LNCAP (cell line): ENCODE results near the gene MMP10.

Source experiments
- CTCF ChIP-seq: fragments of 450-650 bp; IDR thresholded peaks from 2 replicates; pipeline ENCODE4 v1.5.1; 2017; ENCODE audit warnings: mild to moderate bottlenecking

The MMP10 gene

GRCh38 chr11:102809971-102810370 is 29.5 kb upstream of the MMP10 start:
- no peak for TF ChIP-seq CTCF

GRCh38 chr11:102807921-102808320 is 27.5 kb upstream of the MMP10 start:
- peak; percentile 21; the same call in 1 of the 2 replicates for TF ChIP-seq CTCF

GRCh38 chr11:102806296-102806695 is 25.9 kb upstream of the MMP10 start:
- TF ChIP-seq CTCF: no peak

- TF ChIP-seq CTCF: no peak
Observed at GRCh38 chr11:102802341-102802740, 21.9 kb upstream of the MMP10 start.

- no peak for TF ChIP-seq CTCF
Observed at GRCh38 chr11:102800767-102801166, 20.3 kb upstream of the MMP10 start.

GRCh38 chr11:102799681-102800340 is 19.4 kb upstream of the MMP10 start:
- TF ChIP-seq CTCF: no peak

- TF ChIP-seq CTCF: no peak
Observed at GRCh38 chr11:102798012-102798746, 17.8 kb upstream of the MMP10 start, which contains the start of gene MMP1. MMP1 (minus strand) TSS chr11:102798160; CDS start chr11:102798092, 68 bp downstream.
